ENCODE data around the gene STT3B. TPM values are rescaled to one million over a fixed set of nuclear protein-coding genes. Genes with fewer than 3 reads are reported as not detected.

Gene STT3B
- total RNA-seq, 1 experiment from 2014 or later, result 149 TPM

DNA sequence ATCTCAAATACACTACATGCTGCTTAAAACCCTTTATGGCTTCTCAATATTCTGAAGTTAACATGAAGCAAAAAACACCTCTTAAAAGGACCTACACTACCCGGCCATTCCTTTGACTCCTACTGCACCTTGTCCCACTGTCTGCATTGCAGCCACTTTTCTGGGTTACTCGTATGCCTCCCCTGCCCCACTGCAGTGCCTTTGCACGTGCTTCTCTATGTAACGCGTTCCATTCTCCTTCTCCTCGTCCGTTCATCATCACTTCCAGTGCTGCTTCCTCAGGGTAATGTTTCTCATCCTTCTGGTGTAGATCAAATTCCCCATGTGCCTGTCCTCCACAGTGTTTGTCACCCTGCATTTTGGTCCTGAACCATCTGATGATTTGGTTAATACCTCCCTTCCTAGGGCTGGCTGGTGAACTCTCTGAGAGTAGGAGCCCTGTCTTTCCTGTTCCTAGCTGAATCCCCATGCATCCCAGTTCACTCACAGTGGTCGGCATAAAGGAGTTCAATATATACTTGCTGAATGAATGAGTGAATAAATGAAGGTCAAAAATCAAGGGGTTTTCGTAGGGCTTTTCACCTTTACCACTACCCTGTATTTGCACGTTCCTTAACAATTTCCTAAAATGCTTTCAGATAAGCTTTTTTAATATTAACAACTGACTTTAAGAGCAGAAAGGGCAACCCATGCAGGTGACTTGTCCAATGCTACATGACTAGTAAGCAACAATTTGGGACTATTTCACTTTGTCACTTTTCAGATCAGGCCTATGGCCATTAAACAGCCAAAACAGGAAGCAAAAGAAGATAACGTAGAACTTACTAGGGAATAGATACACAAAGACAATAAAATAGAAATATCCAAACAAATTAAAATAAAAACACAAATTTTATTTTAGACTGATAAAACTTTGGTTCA, 2.4 kb upstream of the STT3B start:
- Histone ChIP-seq H3K79me2 (ENCODE audit: low read length) (peaks cover 39% of the 10 kb centered on the region), H3K27me3 (ENCODE audit: low read length) (no peaks in the 10 kb centered on the region), H3K9me3 (ENCODE audit: low read length) (no peaks in the 10 kb centered on the region), H3K4me3 (ENCODE audit: low read length) (peak overlapping the region; percentile 98), H3K9me2 (replicated peaks; ENCODE audit: low read length) (no peaks in the 10 kb centered on the region), H4K20me1 (ENCODE audit: low read length) (peaks cover 18% of the 10 kb centered on the region), H2AFZ (ENCODE audit: low read length) (peak overlapping the region; percentile 70; the same call in 1 of the 2 replicates), H3K4me1 (ENCODE audit: insufficient read depth, low read length) (peaks cover 15% of the 10 kb centered on the region), H3F3A (ENCODE audit: low read length, unreplicated experiment) (no peaks in the 10 kb centered on the region), H3K27ac (ENCODE audit: low read length) (no peak overlapping the region), H3K4me2 (ENCODE audit: low read length) (peak overlapping the region; percentile 94), H3K36me3 (ENCODE audit: low read depth, low read length) (no peaks in the 10 kb centered on the region), H3K9ac (ENCODE audit: low read length) (peak overlapping the region; percentile 91)
- TF ChIP-seq EZH2 (IDR thresholded peaks at IDR 0.05; ENCODE audit: low read length, unreplicated experiment) (no peak), EZH2phosphoT487 (IDR thresholded peaks at IDR 0.05; ENCODE audit: borderline replicate concordance, low read length) (no peak)
- TF ChIP-seq, protein P1, sequence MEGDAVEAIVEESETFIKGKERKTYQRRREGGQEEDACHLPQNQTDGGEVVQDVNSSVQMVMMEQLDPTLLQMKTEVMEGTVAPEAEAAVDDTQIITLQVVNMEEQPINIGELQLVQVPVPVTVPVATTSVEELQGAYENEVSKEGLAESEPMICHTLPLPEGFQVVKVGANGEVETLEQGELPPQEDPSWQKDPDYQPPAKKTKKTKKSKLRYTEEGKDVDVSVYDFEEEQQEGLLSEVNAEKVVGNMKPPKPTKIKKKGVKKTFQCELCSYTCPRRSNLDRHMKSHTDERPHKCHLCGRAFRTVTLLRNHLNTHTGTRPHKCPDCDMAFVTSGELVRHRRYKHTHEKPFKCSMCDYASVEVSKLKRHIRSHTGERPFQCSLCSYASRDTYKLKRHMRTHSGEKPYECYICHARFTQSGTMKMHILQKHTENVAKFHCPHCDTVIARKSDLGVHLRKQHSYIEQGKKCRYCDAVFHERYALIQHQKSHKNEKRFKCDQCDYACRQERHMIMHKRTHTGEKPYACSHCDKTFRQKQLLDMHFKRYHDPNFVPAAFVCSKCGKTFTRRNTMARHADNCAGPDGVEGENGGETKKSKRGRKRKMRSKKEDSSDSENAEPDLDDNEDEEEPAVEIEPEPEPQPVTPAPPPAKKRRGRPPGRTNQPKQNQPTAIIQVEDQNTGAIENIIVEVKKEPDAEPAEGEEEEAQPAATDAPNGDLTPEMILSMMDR (conservative IDR thresholded peaks at IDR 0.05; ENCODE audit: low read depth, low read length), result no peak
- no TSS peak for BruUV-seq (replicated peaks)
- ATAC-seq (no peak), DNase-seq (no peak)
- POLR2A ChIA-PET (ENCODE audit: unreplicated experiment), result no interaction called here
- CTCF ChIA-PET, result interaction anchor here (0.6 kb wide), 1 partner anchor 749 kb away, joined by 3 read pairs; no protein-coding TSS in a partner anchor
- intact Hi-C loops (cut with micrococcal nuclease), result loop anchor here (5.0 to 10.0 kb wide), 5 partner anchors 178 to 1515 kb away; no protein-coding TSS in a partner anchor

DNA sequence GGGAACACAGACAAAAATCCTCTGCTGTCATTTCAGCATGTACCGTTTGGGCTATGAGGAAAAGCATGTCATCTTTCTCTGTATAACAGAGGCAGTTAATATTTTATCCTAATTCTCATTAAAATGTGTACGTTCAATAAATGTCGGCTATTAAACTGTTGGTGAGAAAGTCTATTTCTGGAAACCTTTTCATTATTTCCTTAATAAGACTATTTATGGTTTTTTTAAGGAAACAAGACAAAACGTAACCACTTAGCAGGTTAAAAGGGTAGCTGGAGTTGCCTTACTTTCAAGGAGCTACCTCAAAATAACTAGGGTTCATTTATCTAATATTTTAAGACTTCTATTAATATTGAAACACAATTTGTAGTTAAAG, 1.8 kb upstream of the STT3B start:
- POLR2A ChIA-PET (ENCODE audit: unreplicated experiment), result interaction anchor here (0.6 to 0.7 kb wide), 3 partner anchors 255 to 558 kb away, joined by 3 read pairs; no protein-coding TSS in a partner anchor

More for the DNA sequence above, 1.8 kb upstream of the STT3B start:
- peaks cover 45% of the 10 kb centered on the region for H3K79me2 ChIP-seq (ENCODE audit: low read length)
- no peaks in the 10 kb centered on the region for H3K27me3 ChIP-seq (ENCODE audit: low read length)
- ATAC-seq (no peak), DNase-seq (no peak)
- no TSS peak for BruUV-seq (replicated peaks)
- H2AFZ ChIP-seq (ENCODE audit: low read length), result peak overlapping the region; percentile 70; the same call in 1 of the 2 replicates
- intact Hi-C loops (cut with micrococcal nuclease), result loop anchor here (5.0 to 10.0 kb wide), 5 partner anchors 179 to 1516 kb away; no protein-coding TSS in a partner anchor
- H4K20me1 ChIP-seq (ENCODE audit: low read length), result peaks cover 24% of the 10 kb centered on the region
- H3K9ac ChIP-seq (ENCODE audit: low read length), result peak overlapping the region; percentile 91
- CTCF ChIA-PET, result interaction anchor here (0.6 kb wide), 1 partner anchor 750 kb away, joined by 3 read pairs; no protein-coding TSS in a partner anchor
- peak overlapping the region; percentile 94 for H3K4me2 ChIP-seq (ENCODE audit: low read length)
- 0 out of 2 replicates have a peak overlapping the region, but pooled peaks have one; percentile 96 for H3K27ac ChIP-seq (ENCODE audit: low read length)
- TF ChIP-seq EZH2phosphoT487 (IDR thresholded peaks at IDR 0.05; ENCODE audit: borderline replicate concordance, low read length), result no peak
- TF ChIP-seq, protein P1 (conservative IDR thresholded peaks at IDR 0.05; ENCODE audit: low read depth, low read length), result no peak
- no peak for TF ChIP-seq EZH2 (IDR thresholded peaks at IDR 0.05; ENCODE audit: low read length, unreplicated experiment)
- H3K9me2 ChIP-seq (replicated peaks; ENCODE audit: low read length), result no peaks in the 10 kb centered on the region
- H3K4me3 ChIP-seq (ENCODE audit: low read length), result peak overlapping the region; percentile 98
- no peaks in the 10 kb centered on the region for H3F3A ChIP-seq (ENCODE audit: low read length, unreplicated experiment)
- peaks cover 22% of the 10 kb centered on the region for H3K4me1 ChIP-seq (ENCODE audit: insufficient read depth, low read length)
- no peaks in the 10 kb centered on the region for H3K36me3 ChIP-seq (ENCODE audit: low read depth, low read length)
- no peaks in the 10 kb centered on the region for H3K9me3 ChIP-seq (ENCODE audit: low read length)
